GM21825 (cell line): ENCODE data around the gene RAP1GAP.

Experiments used
- ATAC-seq: cut with Tn5 transposase; IDR thresholded peaks from one replicate; pipeline ENCODE4 v1.9.1; 2021; ENCODE audit warnings: mild to moderate bottlenecking, moderate library complexity; ENCODE audit not compliant: unreplicated experiment

RAP1GAP gene

DNA sequence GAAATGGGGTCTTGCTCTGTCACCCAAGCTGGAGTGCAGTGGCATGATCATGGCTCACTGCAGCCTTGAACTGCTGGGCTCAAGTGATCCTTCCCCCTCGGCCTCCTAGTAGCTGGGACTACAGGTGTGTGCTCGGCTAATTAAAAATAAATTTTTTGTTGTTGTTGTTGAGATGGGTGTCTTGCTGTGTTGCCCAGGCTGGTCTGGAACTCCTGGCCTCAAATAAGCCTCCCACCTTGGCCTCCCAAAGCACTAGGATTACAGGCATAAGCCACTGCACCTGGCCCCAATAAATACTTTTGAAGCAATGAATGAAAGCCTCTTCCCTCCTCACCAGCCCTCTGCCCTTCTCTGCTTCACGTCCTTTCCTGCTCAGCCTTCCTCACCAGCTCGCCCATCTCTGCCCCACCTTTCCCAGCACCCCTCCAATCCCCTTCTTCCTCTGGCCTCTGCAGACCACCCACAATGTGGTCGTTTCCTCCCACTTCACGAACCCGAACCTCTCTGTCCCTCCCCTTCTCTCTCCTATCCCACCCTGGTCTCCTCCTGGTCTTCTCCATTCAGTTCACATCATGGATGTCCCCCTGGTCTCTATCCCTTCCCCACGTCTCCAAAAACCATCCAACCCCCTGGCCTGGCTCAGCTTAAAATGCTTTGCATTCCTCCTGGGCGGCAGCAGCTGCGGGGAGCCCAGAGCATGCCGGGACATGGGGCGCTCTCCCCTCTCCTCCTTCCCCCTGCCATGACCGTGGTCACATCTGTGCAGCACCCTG is 38.4 kb downstream of the RAP1GAP start:
- ATAC-seq = no peak

DNA sequence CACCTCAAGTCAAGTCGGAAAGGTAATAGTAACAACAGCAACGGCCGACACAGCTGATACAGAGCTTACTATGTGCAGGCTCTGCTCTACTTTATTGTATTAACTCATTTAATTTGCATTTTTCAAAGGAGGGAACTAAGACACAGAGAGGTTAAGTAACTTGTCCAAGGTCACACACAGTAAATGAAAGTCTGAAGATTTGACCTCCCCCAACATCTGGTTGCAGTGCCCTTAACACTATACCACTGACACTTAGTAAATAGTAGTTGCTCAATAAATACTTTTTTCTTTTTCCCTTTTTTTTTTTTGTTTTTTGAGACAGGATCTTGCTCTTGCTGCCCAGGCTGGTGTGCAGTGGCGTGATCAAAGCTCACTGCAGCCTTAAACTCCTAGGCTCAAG is 39.2 kb downstream of the RAP1GAP start:
- ATAC-seq = no peak

DNA sequence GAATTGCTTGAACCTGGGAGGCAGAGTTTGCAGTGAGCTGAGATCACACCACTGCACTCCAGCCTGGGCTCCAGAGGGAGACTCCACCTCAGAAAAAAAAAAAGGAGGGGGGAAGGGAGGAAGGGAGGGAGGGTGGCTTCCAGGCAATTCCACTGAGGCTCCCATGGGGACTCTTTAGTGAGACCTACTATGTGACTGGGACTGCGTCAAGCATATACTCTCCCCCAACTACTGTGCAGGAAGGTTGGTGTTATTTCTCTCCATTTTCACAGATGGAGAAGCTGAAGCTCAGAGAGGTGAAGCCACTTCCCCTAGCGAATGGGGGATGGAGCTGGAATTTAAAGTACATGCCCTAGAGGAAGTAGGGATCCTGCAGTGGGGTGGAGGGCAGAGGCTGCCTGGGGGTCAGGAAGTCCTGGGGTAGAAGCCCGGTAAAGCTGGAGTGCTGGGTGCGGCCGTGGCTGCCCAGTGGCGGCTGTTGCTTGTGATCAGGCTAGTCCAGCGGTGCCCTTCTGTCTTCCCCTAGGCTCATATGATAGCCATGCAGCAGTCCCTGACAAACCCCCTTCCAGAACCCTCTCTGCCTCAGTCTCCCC is 40.3 kb downstream of the RAP1GAP start:
- no peak for ATAC-seq

DNA sequence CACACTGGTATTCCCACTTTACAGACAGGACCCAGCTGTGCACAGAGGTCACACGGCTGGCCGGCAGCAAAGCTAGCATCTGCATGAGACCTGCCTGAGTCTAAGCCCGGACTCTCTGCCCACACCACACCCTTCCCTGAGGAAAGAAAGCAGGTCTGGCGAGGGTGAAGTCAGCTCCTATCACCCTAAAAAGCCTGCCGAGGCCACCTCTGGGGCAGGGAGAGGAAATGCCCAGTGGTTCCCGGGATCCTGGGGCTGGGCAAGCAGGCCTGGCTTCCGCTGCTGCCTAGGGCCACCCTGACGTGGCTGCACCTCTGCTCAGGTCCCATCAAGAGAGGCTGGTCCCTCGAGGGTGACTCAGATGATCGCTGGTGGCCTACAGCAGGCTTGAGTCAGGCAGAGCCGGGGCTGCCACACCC is 42.2 kb downstream of the RAP1GAP start:
- ATAC-seq = no peak

DNA sequence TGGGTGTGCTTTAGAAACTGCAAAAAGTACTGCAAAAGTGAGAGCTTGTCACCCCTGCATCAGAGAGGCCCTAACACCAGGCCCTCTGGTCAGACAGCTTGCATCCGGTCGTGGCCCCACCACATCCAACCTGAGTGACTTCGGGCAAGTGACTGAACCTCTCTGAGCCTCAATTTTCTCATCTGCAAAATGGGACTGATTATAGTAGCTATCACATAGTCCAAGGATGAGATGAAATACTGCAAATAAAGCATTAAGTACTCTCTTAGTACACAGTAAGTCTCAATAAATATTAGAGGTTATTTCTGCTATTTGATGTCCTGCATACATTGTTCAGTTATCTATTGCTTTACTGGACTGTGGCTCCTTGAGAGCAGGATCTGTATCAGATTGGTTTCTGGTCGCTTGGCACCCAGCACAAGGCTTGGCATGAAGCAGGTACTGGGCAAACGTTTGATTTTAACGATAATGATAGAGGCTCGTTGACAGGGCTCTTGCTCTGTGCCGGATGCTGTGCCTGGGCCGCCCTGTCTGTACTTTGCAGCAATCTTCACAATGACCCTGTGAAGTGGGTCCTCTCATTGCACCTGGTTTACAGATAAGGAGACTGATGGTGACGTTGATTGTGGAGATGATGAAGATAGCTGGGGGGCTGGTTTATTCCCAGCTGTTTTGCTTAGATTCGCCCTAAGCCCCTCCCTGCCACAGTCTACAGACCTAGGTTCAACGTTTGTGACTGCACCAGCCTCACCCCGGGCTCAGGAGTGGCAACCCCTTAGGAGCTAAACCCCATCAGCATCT is 43.6 kb downstream of the RAP1GAP start:
- no peak for ATAC-seq

DNA sequence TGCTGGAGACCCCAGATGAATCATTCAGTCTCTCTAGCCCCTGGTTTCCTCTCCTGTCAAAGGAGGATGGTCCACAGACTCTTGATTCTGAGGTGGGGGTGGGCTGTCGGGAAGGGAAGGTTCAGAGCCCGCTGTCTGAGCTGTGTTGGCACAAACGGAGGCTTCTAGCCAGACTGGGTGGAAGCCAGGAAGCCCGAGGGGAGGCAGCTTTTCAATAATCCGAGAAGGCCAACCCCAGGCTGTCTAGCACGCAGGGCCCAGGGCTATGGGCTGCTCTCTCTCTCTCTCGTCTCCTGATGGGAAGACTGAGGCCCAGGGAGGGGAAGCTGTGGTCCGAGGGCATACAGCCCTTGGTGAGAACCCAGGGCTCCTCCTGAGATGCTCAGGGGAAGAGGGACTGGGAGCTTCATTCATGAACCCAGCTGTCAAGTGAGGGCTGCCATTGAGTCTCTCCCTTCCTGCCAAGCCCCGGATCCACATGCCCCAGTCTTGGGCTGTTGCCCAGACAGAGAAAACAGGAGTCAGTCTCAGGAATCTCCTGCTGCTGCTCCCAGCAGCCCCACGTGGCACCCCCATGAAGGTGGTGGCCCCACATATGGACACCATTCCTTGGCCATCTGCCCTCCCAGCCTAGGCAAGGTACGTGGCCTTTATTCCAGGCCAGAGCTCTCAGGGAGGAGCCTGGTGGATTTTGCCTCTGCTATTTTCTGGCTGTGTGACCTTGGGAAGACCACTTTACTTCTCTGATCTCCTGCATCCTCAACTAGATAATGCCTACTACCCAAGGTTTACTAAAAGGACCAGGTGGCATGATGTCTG is 44.4 kb downstream of the RAP1GAP start:
- ATAC-seq = no peak

DNA sequence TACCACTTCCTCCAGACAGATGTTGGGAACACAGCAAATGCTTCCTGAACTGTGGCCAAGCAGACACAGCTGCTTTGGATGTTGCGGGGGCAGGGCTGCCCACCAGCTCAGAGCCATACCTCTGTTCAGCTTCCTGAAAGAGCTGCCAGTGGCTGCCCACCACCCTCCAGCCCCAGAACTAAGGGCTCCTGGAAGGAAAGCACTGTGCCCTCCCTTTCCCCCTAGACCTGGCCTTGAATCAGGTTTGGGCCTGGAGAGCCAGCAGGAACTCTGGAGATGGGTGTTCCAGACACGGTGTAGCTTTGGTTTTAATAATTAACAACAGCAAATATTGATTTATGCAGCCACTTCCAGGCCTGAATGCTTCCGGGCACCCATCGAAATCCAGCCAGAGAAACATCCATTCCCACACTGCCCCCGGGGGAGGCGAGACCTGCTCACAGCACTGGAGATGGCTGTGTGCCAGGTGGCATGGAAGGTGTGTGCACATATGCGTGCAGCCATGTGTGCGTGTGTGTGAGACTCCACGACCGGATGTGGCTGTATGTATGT is 45.7 kb downstream of the RAP1GAP start:
- no peak for ATAC-seq

DNA sequence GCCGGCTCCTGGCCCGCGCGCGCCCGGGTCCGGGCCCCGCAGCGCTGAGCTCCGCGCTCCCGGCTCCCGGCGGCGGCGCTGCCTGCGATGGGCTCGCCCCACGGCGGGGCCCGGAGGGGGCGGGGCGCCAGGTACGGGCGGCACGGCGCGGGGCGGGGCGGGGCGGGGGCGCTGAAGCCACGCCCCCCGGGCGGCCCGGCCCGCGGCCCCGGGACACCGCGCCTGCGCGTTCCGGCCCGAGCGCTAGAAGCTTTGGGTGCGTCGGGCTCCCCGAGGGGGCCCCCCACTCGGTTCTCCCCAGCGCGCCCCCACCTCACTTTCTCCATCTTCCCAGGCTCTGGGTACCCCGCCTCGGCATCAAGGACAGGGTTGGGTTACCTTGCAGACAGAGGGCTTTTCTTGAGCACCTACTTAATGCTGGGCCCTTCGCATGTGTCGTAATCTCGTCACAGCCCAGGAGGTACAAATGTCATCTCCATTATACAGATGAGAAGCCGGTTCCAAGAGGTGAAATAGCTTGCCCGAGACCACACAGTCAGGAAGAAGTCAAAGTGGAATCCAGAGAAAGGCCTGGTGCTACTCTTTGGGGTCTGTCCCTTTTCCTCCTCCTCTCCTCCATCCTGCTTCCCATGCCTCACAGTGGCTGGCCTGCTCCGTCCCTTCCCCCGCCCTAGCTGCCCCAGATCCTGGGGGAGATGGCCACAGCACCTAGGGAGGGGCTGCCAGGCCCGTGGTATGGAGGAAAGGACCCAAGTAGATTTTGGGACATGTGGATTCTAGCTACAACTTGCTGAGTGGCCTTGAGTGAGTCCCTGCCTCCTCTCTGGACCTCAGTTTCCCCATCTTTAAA is 46.5 kb downstream of the RAP1GAP start:
- no peak for ATAC-seq

DNA sequence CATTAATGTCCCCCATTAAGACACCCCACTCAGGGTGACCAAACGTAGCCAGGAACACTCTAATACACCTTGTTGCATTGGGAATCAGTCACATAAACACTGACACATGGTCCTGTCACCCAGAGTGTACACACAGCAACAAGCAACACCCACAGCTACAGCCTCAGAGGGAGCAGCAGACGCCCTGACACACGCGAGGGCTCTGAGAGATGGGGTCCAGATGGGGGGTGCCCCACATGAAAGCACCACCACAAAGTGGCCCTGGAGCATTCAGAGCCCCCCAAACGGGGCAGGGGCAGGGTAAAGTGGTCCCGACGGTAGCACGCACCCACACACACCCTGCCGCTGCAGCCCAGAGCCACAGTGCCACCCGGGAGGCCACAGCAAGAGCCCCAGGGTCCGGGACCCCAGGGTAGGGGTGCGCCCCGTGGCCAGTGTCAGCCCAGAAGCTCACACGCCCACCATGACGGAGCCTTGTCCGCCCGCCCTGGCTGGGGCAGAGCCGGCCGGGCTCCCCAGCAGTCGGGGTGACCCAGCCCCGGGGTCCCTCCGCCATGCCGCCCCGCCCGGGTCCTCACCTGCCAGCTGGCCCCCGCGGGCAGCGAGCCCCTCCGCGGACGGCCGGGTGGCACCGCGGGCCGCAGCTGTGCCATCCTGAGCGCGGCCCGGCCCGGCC is 47.3 kb downstream of the RAP1GAP start:
- ATAC-seq = no peak

DNA sequence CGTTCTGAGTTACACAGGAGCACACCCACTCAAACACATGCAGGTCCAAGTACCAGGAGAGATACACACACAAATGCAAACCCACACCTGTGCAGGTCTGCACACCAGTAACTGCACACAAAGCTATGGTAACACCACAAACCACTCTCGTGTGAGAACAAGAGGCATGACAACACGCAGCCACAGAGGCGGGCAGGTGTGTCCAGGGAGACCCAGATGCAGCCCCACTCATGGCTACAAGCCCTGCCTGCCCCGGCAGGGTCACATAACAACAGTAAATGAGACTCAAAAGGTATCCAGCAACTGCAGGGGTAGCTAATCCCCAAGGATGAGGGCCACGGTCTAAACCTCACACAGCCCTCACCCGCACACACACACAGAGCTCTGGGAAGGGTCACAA is 48.1 kb downstream of the RAP1GAP start:
- no peak for ATAC-seq

DNA sequence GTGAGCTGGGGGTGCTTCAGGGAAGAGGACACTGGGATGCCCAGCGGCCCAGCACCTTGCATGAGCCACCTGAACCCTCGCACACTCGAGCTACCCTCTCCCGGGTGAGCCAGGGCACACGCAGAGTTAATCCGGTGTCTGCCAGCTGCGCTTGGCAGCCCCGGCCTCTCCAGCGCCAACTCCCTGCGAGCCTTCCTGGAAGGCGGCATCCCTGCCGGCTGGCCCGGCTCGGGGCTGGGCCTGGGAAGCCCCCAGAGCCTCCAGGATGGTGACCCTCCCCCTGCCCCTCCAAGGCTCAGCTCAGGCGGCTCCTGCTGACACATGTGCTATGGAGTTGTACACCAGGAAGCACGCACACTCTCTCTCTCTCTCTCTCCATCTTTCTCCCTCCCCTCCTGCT is 48.7 kb downstream of the RAP1GAP start:
- no peak for ATAC-seq

DNA sequence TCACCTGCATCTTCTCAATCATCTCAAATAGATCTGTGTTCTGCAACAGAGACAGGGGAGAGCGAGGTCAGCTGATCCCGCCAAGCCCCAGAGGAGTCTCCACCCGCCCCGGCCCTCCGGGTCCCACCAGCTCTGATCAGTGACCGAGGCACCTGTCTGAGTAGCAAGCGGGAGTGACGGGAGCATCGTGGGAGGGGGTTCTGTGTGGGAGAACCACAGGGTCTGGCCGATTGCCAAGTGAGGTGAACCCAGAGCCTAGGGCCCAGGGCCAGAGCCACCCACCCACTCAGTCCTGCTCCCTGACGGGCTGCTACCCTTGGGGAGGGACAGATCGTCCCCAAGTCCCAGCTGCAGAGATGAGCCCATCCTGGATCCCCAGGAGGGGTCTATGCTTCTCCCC is 49.1 kb downstream of the RAP1GAP start:
- no peak for ATAC-seq

DNA sequence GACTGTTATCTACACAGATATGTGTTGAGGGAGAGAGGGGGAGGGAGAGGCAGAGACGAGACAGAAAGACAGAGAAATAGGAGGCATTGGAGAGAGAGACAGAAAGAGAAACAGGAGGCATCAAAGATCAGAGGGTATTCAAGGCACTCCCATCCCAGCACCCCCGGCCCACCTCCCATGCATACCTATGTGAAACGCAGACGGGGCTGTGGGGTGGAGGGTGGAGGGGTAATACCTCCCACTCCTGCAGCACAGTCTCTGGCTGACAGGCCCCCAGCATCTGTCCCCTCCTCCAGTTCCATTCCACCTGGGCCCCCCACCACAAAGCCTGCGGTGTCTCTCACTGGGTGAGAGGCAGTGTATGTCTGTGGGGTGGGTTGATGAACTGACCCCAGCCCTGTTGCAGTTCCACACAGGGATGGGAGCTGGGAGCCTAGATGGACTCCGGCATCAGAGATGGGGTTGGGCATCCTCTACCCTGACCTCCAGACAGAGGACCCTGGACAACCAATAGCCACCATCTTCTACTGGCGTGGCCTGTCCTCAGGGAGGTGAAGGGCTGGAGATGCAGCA is 49.7 kb downstream of the RAP1GAP start:
- no peak for ATAC-seq

DNA sequence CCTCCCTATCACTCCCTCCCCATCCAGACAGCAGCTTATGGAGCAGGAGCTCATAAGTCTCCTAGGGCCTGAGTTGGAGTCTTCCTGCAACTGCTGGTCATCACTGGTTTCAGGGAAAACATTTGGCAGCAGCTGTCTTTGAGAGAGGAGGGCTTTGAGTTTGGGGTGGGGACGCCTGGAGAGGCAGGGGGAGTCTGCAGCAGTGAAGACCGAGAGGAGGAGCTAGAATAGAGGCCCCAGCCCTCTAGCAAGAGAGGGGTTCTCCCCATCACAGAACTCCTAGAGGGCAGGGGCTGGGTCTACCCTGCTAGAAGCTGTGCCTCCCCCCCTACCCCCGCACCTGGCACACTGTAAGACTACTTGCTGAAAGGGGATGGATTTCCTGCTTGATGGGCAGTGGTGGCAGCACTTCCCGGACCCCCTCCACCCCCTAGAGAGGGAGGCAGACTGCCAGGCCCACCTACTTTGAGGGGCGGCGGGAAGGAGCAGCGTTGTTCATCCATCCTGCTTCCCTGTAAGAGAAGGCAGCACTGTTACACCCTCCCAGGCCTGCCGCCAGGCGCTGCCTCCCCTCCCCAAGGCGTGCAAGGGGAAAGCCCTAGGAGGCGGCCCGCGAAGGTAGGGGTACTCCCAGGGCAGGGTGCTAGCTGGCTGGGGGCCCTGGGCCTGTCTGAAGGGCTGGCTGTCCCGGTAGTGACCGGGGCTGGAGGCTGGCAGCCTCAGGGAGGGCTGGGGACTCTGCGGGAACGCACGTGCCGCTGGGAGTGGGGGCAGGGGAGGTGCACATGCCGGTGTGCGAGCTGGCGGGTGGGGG is 50.4 kb downstream of the RAP1GAP start:
- ATAC-seq = no peak

DNA sequence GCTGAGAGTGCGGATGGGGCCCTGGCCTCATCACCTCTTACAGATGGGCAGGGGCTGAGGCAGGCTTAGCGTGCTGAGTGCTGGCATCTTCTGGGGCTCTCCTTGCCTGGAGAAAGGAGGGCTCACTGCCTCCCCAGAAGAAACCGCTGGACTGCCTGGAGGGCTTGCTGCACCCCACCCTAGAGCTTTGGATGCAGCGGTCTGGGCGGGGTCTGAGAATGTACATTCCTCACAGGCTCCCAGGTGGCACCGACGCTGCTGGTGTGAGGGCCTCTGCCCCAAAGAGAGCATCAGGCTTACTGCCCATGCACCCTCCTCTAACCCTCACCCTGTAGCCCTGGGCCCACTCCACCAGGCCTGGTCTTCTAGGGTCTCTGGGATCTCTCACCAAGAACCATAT is 51.1 kb downstream of the RAP1GAP start:
- ATAC-seq = no peak

DNA sequence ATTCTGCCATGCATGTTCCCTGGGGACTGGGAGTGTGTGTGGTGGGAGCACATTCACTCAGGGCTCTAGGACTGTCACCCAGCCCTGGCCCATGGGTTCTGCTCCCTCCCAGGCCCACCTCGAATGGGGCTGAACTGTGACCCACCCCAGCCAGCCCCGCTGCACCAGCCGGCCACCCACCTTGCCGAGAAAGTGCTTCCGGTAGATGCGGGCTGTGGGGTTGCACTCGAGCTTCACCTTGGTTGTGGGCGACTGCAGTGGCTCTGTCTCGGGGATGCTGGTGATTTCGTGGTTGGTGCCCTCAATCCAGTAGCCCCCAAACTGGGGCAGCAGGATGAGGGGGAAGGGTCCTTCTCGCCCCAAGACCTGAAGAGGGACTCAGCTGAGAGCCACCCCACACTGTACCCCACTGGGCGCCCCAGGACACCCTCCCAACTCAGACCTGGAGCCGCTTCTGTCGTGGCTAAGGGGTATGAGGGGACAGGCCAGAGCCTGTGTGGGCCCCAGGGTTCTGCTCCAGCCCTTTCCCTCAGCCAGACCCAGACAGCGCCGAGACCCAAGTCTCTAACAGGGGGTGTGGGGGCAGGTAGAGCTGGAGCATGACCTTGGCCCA is 51.9 kb downstream of the RAP1GAP start:
- ATAC-seq = no peak

DNA sequence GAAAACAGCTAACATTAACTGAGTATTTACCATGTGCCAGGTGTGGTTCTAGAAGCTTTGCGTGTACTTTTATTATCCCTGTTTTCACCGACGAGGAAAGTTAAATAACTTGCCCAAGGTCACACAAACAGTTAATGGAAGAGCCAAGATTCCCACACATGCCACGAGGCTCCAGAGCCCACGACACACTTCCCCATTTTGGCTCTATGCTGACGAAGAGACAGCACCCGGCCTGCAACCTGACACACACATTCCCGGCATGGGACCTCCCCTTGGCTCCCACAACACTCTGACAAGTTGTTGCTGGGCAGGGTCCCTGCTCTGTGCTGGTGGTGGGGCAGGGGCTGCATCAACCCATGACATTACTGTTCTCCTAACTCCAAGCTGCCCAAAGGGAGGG is 52.8 kb downstream of the RAP1GAP start:
- ATAC-seq = no peak
